GM19372 (cell line): ENCODE data around the gene ANO1.

ENCODE experiments used
- ATAC-seq: cut with Tn5 transposase; IDR thresholded peaks from one replicate; pipeline ENCODE4 v1.9.1; 2021; ENCODE audit warnings: mild to moderate bottlenecking, low read depth, moderate library complexity; ENCODE audit not compliant: unreplicated experiment

The ANO1 gene

GRCh38 chr11:70092959-70093715 is 15.0 kb downstream of the ANO1 start:
- no peak for ATAC-seq

- ATAC-seq = no peak
These were observed 17.6 kb downstream of the ANO1 start for GRCh38 chr11:70095541-70096252.

- ATAC-seq = no peak
These were observed 19.9 kb downstream of the ANO1 start for GRCh38 chr11:70097783-70098563.

- no peak for ATAC-seq
These were observed 20.8 kb downstream of the ANO1 start for GRCh38 chr11:70098936-70099335.

- ATAC-seq = no peak
These were observed 21.6 kb downstream of the ANO1 start for GRCh38 chr11:70099578-70100279.

DNA sequence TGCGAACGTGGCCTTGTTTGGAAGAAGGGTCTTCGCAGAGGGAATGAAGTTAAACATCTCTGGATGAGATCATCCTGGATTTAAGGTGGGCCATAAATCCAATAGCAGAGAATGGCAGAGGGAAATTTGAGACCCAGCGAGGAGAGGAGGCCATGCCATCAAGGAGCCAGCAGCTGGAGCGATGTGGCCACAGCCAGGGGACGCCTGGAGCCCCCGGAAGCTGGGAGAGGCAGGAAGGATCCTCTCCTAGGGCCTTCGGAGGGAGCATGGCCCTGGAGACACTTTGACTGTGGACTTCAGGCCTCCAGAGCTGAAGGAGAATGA is 22.1 kb downstream of the ANO1 start:
- ATAC-seq = no peak

- ATAC-seq = no peak
These were observed 22.7 kb downstream of the ANO1 start for GRCh38 chr11:70100791-70101190.

DNA sequence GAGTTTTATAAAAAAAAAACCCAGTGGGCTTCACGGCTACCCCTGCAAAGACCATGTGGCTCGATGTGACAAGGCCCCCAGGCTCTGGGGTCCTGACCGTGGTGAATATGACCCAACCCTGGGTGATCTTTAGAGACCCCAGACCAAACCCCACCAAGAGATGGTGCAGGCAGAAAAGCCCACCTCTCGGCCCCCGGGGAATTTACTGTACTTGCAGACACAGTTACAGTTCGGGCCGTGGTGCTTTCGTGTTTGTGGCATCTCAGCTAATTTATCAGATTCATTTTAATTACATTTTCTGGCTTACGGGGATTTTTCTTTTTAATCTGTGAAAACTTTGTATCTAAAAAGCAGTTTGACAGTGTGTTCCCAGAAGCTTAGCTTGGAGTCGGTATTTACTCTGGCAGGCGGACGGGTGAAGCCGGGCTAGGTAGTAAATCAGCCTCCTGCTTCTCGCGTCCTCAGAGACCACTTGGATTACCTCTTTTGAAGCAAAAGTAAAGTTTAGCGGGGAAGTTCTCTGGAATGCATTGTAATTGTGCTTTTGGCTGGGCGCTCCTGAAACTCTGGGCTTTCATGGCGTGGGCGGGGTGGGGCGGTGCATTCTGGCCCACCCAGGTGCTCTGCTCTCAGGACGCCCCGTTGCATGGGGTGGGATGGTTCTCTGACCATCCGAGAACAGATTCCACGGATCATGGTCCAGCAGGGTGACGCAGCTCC is 25.3 kb downstream of the ANO1 start:
- no peak for ATAC-seq

DNA sequence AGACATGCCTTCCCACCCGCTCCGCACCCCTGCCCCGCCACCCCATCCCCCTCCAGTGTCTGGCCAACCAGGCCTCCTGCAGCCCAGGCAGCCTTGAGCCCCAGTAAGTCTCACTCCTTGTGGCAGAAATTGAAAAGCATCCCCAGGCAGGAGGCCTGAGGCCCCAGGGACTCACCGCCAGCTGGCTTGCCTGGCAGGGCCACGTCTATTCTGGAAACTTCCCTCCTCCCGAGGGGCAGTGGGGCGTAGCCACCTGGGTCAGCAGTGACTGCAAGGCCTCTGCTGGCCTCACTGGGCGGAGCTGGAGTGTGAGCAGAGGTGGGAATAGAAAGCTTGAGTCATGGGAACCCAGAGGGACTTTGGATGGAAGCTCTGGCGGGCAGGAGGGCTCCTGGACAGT is 26.3 kb downstream of the ANO1 start:
- no peak for ATAC-seq

- ATAC-seq = no peak
These were observed 26.8 kb downstream of the ANO1 start for GRCh38 chr11:70104961-70105360.

DNA sequence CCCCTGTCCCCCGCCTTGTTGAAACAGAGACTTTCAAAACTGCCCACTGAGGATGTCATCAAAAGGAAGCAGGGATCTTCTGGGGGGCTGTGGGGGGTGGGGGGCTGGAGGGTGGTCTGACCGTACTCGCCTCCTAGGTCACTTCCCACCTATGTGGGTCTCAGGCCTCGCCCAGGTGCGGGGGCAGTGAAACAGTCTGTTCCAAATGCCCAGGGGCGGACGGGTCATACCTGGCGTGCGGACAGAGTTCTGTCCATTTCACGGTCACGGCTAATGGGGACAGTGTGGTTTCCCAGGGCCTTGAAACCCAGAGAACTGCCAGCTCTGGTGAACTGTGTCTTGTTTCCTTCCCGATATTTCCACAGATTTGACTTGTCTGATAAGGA is 27.2 kb downstream of the ANO1 start:
- ATAC-seq = no peak

GRCh38 chr11:70105755-70106571 is 27.8 kb downstream of the ANO1 start:
- no peak for ATAC-seq

GRCh38 chr11:70106757-70107156 is 28.6 kb downstream of the ANO1 start:
- no peak for ATAC-seq

DNA sequence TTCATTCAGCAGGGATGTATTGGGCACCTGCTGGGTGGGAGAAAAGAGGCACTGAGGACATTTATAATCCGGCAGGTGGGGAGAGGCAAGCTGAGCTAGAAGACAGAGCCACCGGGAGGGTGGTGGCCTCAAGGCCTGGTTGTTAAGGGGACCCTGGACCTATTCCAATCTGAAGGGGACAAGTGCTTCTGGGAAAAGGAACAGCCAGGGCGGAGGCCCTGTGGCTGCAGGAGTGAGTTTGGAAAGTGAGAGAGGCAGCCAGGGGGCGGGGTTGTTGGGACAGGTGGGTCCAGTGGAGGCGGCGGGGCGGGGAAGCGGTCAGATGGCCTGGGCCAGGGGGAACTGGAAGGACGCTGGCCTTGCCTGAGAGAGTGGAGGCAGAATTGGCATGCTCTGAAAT is 29.1 kb downstream of the ANO1 start:
- no peak for ATAC-seq

GRCh38 chr11:70107756-70108155 is 29.6 kb downstream of the ANO1 start:
- no peak for ATAC-seq

DNA sequence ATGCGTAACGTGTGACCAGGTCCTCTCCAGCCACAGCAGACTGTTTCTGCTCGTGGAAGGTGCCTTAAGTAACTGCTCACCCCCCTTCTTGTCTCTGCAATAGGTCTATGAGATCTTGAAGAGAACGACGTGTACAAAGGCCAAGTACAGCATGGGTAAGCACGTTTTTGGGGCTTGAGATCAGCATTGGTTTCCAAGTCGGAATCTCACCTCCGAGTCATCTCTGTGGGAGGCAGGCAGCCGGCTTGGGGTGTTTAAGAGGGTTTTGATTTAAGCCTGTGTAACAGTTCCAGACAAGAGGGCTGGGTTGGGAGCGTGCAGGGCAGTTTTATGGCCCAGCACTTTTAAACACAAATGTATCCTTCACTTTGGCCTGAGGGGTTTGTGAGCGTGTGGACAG is 30.1 kb downstream of the ANO1 start:
- ATAC-seq = no peak

- no peak for ATAC-seq
These were observed 30.9 kb downstream of the ANO1 start for GRCh38 chr11:70109006-70109405.

DNA sequence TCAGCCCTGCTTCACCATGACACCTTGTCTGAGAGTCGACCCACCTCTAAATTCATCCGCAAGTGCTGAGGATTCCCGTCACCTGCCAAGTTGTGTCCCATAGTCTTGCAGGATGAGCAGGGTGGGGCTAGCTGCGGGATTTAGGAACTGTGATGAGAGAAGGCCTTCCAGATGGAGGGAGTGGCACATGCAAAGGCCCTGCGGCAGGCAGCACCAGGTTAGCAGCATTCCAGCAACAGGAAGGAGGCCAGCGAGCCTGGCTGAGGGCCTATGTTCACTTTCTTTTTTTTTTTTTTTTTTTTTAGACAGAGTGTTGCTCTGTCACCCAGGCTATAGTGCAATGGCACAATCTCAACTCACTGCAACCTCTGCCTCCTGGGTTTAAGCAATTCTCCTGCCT is 31.8 kb downstream of the ANO1 start:
- ATAC-seq = no peak

DNA sequence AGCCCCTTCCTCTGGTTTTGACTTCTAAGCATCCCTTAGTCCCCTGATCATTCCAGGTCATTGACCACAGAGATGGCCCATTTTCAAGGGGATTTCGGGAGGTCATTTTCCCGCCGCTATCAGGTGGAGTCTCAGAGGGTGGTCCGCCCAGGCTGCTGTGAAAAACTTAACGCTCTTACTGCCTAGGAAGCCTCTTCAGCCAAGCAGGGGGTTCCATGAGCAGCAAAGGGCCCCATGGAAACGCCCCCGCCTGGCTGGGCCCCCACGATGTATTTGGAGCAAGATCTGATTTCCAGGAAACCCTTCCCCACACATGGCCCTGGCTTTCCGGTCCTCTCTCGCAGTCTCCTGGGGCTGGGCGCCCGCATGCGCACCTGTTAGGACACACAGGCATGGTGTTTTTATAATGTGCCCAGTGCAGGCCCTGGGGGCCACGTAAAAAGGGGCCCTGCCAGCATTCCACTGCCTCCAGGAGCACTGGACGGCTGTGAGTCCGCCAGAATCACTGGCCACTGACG is 32.5 kb downstream of the ANO1 start:
- ATAC-seq = no peak
